ENCODE measurements around the gene IL15RA.

- TF ChIP-seq CTCF (IDR thresholded peaks at IDR 0.05) (no peak), EZH2 (IDR thresholded peaks at IDR 0.05; ENCODE audit: borderline replicate concordance, insufficient read depth, low read depth, low read length, poor library complexity, severe bottlenecking) (no peak)
These were observed 7.7 kb upstream of the IL15RA start for GRCh38 chr10:5985029-5985428.

All from B cell (primary cell).